Fibroblast of skin of left quadriceps (primary cell): ENCODE data around the gene DNM3.

ENCODE experiments used
- DNase-seq, 2 experiments: peaks; one replicate each; pipeline ENCODE4 v3.0.0-alpha.2; 2013; ENCODE audit warnings: low read depth in 2 of 2

DNM3 gene

DNA sequence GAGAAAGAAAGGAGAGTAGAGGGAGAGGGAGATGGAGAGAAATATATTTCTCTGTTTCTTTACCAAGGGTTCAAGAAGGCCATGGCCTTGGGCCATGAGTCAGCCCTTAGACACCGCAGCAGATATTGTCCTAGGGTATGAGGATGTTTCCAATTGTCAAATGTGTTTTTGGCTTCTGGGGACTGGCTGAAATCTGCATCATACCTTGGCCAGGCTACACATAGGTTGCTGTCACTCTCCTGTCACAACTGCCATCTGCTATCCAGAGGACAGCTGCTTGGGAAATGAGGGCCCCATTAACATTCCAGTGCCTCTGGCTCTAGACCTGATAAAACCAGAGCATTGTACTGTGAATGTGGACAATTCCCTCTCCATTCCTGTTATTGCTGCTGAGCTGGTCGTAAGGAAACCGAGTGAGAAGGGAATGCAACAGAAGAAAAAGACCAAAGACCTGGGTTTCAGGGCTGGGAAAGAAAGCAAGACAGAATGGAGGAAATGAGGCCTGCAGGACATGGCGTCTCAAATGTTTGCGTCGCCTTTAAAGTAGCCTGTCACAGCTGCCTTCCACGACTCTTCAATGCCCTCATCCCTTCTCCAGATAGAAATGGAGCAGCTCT lies 611.3 kb downstream of the DNM3 start:
- DNase-seq, result no peak

DNA sequence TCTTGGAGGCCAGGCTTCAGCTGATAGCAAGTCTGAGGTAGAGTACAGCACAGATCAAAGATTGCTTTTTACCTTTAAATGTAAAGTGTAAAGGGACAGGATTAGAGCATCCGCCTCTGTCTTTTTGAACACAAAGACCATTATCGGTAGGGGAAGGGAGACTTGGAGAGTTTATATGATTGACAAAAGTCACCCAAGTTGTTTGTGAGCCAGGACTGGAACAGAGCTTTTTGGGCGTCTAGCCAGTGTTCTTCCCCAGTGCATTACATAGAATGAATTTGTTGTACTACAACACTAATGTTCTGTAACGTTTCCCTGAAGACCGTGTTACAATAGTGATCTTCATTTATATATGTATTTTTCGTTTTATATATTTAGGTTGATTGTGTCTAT lies 611.9 kb downstream of the DNM3 start:
- DNase-seq, result no peak

DNA sequence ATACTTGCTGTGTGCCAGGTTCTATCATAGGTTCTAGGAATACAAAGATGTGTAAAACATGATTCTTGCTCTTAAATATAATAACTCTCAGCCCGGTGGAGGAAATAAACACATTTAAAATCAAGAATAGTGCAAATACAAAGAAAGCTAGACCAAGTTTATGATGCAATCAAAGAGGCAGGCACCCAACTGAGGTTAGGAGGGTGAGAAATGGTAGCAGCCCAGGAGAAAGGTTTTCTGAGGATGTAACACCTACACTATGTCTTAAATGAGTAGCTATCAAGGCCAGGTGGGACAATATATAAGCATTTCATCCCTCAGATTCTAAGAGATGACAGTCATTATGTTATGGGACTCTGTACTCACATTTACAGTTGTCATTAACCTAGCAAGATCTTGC lies 612.3 kb downstream of the DNM3 start:
- no peak for DNase-seq

DNA sequence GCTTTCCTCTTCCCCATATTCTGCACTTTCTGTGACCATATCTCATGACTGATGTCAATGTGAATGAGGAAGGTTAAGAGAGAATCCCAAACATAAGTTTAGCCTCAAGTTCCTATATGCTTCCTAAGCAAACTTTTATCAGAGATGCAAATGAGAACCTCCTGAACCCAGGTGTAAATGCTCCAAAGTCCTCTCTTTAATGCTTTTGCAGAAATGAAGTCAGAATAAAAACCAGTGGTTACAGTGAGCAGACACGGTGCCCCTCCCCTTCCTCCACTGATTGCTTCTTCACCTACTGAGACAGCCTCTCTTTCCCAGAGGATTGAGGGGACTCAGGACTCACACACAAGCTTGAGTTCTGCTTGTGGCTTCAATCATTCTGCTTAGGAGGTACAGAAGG lies 614.2 kb downstream of the DNM3 start:
- no peak for DNase-seq

DNA sequence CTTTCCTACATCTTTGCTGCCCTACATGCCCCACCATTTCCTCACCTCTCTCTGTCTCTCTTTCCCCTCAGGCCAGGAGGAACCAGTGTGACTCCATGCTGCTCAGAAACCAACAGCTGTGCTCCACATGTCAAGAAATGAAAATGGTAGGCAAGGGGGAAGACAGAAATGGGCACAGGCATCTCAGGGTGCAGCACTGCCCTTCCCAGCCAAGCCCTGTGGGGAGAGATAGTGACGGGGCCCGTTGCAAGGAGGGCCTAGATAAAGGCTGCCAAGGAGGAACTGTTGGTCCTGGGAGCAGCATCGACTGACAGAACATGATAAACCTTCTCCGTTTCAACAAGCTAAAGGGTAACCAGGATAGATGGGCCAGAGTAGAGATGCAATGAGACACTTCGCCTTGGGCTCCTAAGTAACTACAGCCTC lies 615.1 kb downstream of the DNM3 start:
- DNase-seq, result no peak

DNA sequence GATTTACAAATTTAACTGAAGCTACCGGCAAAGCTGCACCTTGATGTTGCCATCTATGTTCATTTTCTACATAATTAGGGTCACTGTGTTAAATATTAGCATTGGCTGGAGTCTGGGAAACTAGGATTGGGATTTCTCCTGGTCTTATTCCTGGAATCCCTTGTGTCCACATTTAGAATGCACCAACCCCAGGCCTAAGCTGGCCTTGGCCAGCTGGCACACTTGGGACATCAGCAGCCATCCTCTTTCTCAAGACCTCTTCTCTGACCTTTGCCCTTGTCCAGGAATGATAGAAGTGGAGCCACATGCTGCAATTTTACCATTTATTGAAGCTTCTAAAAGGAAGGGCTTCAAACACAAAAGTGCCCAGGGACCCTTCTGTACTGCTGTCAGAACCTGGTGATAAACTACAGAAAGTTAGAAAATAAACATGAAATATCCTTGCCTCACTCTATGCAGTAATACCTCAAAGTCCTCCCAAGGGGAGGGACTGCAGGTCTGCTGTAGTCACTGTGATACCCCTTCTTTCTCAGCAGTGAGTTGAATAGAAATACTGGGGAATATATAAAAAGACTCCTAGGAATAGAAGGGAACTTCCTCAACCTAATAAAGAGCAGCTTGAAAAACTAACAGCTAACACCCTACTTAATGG lies 616.3 kb downstream of the DNM3 start:
- no peak for DNase-seq

DNA sequence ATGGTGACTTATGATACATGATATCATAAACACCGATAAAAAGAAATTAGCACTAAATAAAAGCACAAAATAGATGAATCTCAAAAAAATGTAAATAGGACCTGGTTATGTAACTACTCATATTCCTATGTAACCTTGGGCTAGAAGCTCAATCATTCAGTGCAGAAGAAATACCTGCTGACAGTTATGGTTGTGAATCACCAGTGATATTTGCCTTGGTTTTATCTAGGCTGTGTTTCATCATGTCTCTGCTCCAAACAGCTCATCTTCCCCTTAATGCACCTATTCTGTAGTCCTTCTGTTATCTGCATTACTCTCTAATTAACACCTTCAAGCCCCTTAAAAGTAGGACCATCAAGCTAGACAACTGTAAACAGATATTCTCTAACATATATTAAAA lies 618.9 kb downstream of the DNM3 start:
- no peak for DNase-seq

DNA sequence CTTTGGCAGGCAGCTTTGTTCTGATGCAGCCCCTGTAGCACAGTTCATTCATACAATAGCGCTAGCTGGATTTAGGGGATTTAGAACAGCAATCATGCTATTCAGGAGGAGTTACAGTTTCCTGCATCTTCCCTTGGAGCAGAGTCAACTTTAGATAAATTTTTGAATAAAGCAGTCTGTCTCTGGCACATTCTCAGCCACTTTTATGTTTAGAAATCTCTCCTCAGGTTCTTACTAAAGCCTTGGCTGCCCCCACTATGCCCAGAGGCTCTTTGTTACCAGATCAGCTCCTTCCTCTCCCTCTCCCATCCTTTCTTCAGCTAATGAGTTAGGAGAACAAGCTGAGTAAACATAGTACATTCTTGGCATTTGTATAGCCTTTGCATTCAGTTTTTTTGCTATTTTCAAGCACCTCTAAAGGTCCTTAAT lies 619.6 kb downstream of the DNM3 start:
- DNase-seq, result no peak
